ENCODE results near the gene IL34. TPM values are rescaled to one million over a fixed set of nuclear protein-coding genes. Genes with fewer than 3 reads are reported as not detected.

IL34 gene
- total RNA-seq, 6 donors from 2014 or later: 3.0 to 32.1 (median 14.8) TPM

GRCh38 chr16:70687102-70687511, 40.7 kb downstream of the IL34 start:
- peaks cover 0 to 3% (median 0%) of the 10 kb centered on the region in 4 donors for H3K27me3 ChIP-seq

GRCh38 chr16:70687671-70688245, 41.4 kb downstream of the IL34 start:
- DNase-seq (peak in 1 of 2 donors; percentile 84), ATAC-seq (ENCODE audit: low FRiP score in 2 of 2) (no peak)
- no peaks in the 10 kb centered on the region for H3K9me3 ChIP-seq
- no peak for TF ChIP-seq POLR2AphosphoS5 (IDR thresholded peaks at IDR 0.05)
- no peak for TF ChIP-seq CTCF (IDR thresholded peaks at IDR 0.05)
- no peak for TF ChIP-seq EP300 (IDR thresholded peaks at IDR 0.05)
- no peak for TF ChIP-seq POLR2A (IDR thresholded peaks at IDR 0.05)
- WGBS, 2 donors: 70 to 83% methylated on average over 2 to 18 of the region's 18 CpGs
- H3K4me1 ChIP-seq: peaks cover 88 to 96% (median 89%) of the 10 kb centered on the region in 4 donors
- peaks cover 0 to 3% (median 0%) of the 10 kb centered on the region in 4 donors for H3K27me3 ChIP-seq
- H3K27ac ChIP-seq: peak overlapping the region; percentile 85 to 93 (median 91)
- no peaks in the 10 kb centered on the region for H3K36me3 ChIP-seq
- H3K4me3 ChIP-seq: no peak overlapping the region

More at GRCh38 chr16:70687102-70687511, 40.7 kb downstream of the IL34 start:
- ATAC-seq (ENCODE audit: low FRiP score in 2 of 2) (no peak), DNase-seq (no peak)
- Histone ChIP-seq H3K4me1 (peaks cover 89 to 98% (median 92%) of the 10 kb centered on the region in 4 donors), H3K4me3 (no peak overlapping the region), H3K27ac (peak overlapping the region; percentile 85 to 93 (median 91)), H3K36me3 (no peaks in the 10 kb centered on the region), H3K9me3 (no peaks in the 10 kb centered on the region)
- TF ChIP-seq POLR2AphosphoS5 (IDR thresholded peaks at IDR 0.05) (no peak), EP300 (IDR thresholded peaks at IDR 0.05) (no peak), CTCF (IDR thresholded peaks at IDR 0.05) (no peak), POLR2A (IDR thresholded peaks at IDR 0.05) (no peak)
- 40 to 65% methylated on average over 2 to 5 of the region's 5 CpGs for WGBS, 2 donors

GRCh38 chr16:70688246-70688742, 41.9 kb downstream of the IL34 start:
- WGBS, 2 donors: 0 to 25% methylated on average over 1 to 8 of the region's 8 CpGs
- Histone ChIP-seq H3K27me3 (peaks cover 0 to 3% (median 0%) of the 10 kb centered on the region in 4 donors), H3K36me3 (no peaks in the 10 kb centered on the region), H3K4me1 (peaks cover 83 to 96% (median 89%) of the 10 kb centered on the region in 4 donors), H3K27ac (peak overlapping the region; percentile 85 to 93 (median 91)), H3K4me3 (no peak overlapping the region), H3K9me3 (no peaks in the 10 kb centered on the region)
- DNase-seq (peak; percentile 79 to 83), ATAC-seq (ENCODE audit: low FRiP score in 2 of 2) (peak in 1 of 2 donors; percentile 60)
- TF ChIP-seq EP300 (IDR thresholded peaks at IDR 0.05) (peak in 3 of 4 donors; percentile 8 to 71 (median 26)), POLR2A (IDR thresholded peaks at IDR 0.05) (no peak), POLR2AphosphoS5 (IDR thresholded peaks at IDR 0.05) (peak; percentile 66 to 84), CTCF (IDR thresholded peaks at IDR 0.05) (no peak)

GRCh38 chr16:70689035-70689969, 42.9 kb downstream of the IL34 start:
- no peaks in the 10 kb centered on the region for H3K9me3 ChIP-seq
- TF ChIP-seq POLR2A (IDR thresholded peaks at IDR 0.05): no peak
- peak in 1 of 6 experiments; percentile 11 for TF ChIP-seq CTCF (IDR thresholded peaks at IDR 0.05)
- ATAC-seq (ENCODE audit: low FRiP score in 2 of 2): peak in 1 of 2 donors; percentile 66
- H3K4me1 ChIP-seq: peaks cover 84 to 96% (median 89%) of the 10 kb centered on the region in 4 donors
- peak overlapping the region; percentile 85 to 93 (median 91) for H3K27ac ChIP-seq
- DNase-seq: peak; percentile 79 to 92
- WGBS, 2 donors: 77 to 92% methylated on average over 5 to 22 of the region's 22 CpGs
- peaks cover 0 to 3% (median 0%) of the 10 kb centered on the region in 4 donors for H3K27me3 ChIP-seq
- H3K36me3 ChIP-seq: no peaks in the 10 kb centered on the region
- no peak overlapping the region for H3K4me3 ChIP-seq

All from upper lobe of left lung (tissue), 6 donors.